GM21390 (cell line): ENCODE data around the gene TTC14.

ENCODE experiments used
- ATAC-seq: cut with Tn5 transposase; IDR thresholded peaks from one replicate; pipeline ENCODE4 v1.9.1; 2021; ENCODE audit not compliant: unreplicated experiment

TTC14 gene

GRCh38 chr3:180626844-180627243, 24.9 kb downstream of the TTC14 start:
- ATAC-seq: peak; percentile 94

- no peak for ATAC-seq
Observed at GRCh38 chr3:180630371-180630770, 28.4 kb downstream of the TTC14 start.

- ATAC-seq: no peak
Observed at GRCh38 chr3:180631317-180631716, 29.4 kb downstream of the TTC14 start.

- no peak for ATAC-seq
Observed at GRCh38 chr3:180633722-180634121, 31.8 kb downstream of the TTC14 start.

GRCh38 chr3:180640987-180641386, 39.0 kb downstream of the TTC14 start:
- no peak for ATAC-seq

GRCh38 chr3:180646187-180646790, 44.3 kb downstream of the TTC14 start:
- peak; percentile 60 for ATAC-seq

GRCh38 chr3:180656406-180656805, 54.4 kb downstream of the TTC14 start:
- no peak for ATAC-seq

- ATAC-seq: no peak
Observed at GRCh38 chr3:180657094-180657493, 55.1 kb downstream of the TTC14 start.
